ENCODE data around the gene LLGL1.
A peak's percentile ranks its signal among the peaks of the same experiment; 100 is the strongest.
"Not testable (repeated sequence)": the region's sequence is repeated elsewhere in the genome, so short reads cannot be mapped to it uniquely, and the experiment has no call there.

Gene LLGL1

GRCh38 chr17:18194804-18195203 lies 30.6 kb upstream of the LLGL1 start:
- no peak for DNase-seq

- no peak for DNase-seq
Observed at GRCh38 chr17:18195246-18195645, 30.2 kb upstream of the LLGL1 start.

GRCh38 chr17:18197535-18198194 lies 27.8 kb upstream of the LLGL1 start:
- no peak for DNase-seq

- no peak for DNase-seq
Observed at GRCh38 chr17:18198530-18198929, 26.9 kb upstream of the LLGL1 start.

- DNase-seq: no peak
Observed at GRCh38 chr17:18201108-18201507, 24.3 kb upstream of the LLGL1 start.

- DNase-seq: no peak
Observed at GRCh38 chr17:18203308-18203707, 22.1 kb upstream of the LLGL1 start.

GRCh38 chr17:18205861-18206260 lies 19.6 kb upstream of the LLGL1 start:
- no peak for DNase-seq

- no peak for DNase-seq
Observed at GRCh38 chr17:18206962-18207361, 18.5 kb upstream of the LLGL1 start.

GRCh38 chr17:18208092-18208491 lies 17.3 kb upstream of the LLGL1 start:
- no peak for DNase-seq

- DNase-seq: no peak
Observed at GRCh38 chr17:18213666-18214270, 11.7 kb upstream of the LLGL1 start.

- DNase-seq: not testable (repeated sequence)
Observed at GRCh38 chr17:18216906-18217305, 8.5 kb upstream of the LLGL1 start.

GRCh38 chr17:18217412-18218015 lies 7.9 kb upstream of the LLGL1 start:
- peak; percentile 74 for DNase-seq

- peak; percentile 7 for DNase-seq
Observed at GRCh38 chr17:18218756-18219415, 6.5 kb upstream of the LLGL1 start.

GRCh38 chr17:18224053-18224386 lies 1.4 kb upstream of the LLGL1 start:
- DNase-seq: no peak

- DNase-seq: no peak
Observed at GRCh38 chr17:18224387-18225120, 881 bp upstream of the LLGL1 start.

GRCh38 chr17:18225642-18226283 lies 328 bp downstream of the LLGL1 start:
- DNase-seq: peak; percentile 12

GRCh38 chr17:18226284-18226945 lies 980 bp downstream of the LLGL1 start:
- no peak for DNase-seq

GRCh38 chr17:18227635-18228034 lies 2.2 kb downstream of the LLGL1 start:
- no peak for DNase-seq

- DNase-seq: no peak
Observed at GRCh38 chr17:18228176-18228682, 2.8 kb downstream of the LLGL1 start.

GRCh38 chr17:18229254-18229653 lies 3.8 kb downstream of the LLGL1 start:
- no peak for DNase-seq

GRCh38 chr17:18229771-18230170 lies 4.3 kb downstream of the LLGL1 start:
- DNase-seq: no peak

All from OCI-M1 (cell line).